ENCODE measurements around the gene GFOD2. TPM values are rescaled to one million over a fixed set of nuclear protein-coding genes. Genes with fewer than 3 reads are reported as not detected.
A peak's percentile ranks its signal among the peaks of the same experiment; 100 is the strongest.

The GFOD2 gene
- total RNA-seq, 6 experiments from 2014 or later: 14.4 to 19.4 (median 16.9) TPM

DNA sequence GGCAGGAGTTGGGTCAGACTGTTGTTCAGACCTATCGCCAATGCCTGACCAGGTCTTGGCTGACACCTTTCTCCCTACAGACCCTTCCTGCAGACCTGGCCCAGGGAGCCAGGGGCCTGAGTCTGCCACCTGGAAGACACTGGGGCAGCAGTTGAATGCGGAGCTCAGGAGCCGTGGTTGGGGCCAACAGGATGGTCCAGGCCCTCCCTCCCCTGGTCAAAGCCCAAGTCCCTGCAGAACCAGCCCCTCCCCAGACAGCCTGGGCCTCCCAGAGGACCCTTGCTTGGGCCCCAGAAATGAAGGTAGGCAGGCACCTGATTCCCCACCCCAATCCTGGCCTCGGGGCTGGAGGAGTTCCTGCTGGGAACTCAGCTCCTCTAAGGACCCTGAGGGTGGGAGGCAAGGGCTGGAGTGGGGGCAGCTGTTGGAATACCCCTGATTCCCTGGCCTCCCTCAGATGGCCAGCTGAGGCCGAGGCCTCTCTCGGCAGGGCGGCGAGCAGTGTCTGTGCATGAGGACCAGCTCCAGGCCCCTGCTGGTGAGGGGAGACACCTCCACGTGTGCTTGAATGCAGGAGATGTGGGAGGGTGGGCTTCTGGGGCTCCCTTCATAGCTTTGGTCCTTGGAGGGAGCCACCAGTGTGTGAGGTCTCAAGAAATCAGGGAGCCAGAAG lies 62.6 kb downstream of the GFOD2 start:
- DNase-seq: no peak
- Mint-ChIP-seq H3K36me3 (ENCODE audit: low read depth) (no peaks in the 10 kb centered on the region), H3K4me1 (ENCODE audit: low read depth) (peaks cover 11% of the 10 kb centered on the region), H3K4me3 (no peak overlapping the region), H3K27me3 (ENCODE audit: insufficient read depth) (peaks cover 11% of the 10 kb centered on the region), H3K27ac (no peak overlapping the region), H3K9me3 (no peaks in the 10 kb centered on the region)
- TF ChIP-seq, protein P1, sequence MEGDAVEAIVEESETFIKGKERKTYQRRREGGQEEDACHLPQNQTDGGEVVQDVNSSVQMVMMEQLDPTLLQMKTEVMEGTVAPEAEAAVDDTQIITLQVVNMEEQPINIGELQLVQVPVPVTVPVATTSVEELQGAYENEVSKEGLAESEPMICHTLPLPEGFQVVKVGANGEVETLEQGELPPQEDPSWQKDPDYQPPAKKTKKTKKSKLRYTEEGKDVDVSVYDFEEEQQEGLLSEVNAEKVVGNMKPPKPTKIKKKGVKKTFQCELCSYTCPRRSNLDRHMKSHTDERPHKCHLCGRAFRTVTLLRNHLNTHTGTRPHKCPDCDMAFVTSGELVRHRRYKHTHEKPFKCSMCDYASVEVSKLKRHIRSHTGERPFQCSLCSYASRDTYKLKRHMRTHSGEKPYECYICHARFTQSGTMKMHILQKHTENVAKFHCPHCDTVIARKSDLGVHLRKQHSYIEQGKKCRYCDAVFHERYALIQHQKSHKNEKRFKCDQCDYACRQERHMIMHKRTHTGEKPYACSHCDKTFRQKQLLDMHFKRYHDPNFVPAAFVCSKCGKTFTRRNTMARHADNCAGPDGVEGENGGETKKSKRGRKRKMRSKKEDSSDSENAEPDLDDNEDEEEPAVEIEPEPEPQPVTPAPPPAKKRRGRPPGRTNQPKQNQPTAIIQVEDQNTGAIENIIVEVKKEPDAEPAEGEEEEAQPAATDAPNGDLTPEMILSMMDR (IDR thresholded peaks at IDR 0.05): no peak

DNA sequence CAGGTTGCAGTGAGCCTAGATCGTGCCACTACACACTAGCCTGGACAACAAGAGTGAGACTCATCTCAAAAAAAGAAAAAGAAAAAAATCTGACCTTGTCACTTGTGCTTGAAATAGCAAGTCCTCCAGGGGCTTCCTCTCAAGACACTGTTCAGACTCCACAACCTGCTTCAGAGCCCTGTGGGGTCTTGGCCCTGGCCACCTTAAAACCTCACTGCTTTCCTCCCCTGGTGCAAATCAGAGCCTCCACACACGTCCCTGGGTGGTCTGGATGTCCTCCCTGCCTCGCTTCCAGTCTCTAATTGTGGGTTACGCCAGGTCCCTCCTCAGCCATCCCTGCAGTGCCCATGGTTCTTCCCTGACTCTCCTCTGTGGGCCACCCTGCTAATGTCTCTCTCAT lies 63.8 kb downstream of the GFOD2 start:
- no peak overlapping the region for H3K27ac Mint-ChIP-seq
- H3K9me3 Mint-ChIP-seq: no peaks in the 10 kb centered on the region
- DNase-seq: no peak
- TF ChIP-seq, protein P1 (IDR thresholded peaks at IDR 0.05): no peak
- H3K36me3 Mint-ChIP-seq (ENCODE audit: low read depth): no peaks in the 10 kb centered on the region
- peaks cover 11% of the 10 kb centered on the region for H3K4me1 Mint-ChIP-seq (ENCODE audit: low read depth)
- H3K27me3 Mint-ChIP-seq (ENCODE audit: insufficient read depth): peaks cover 15% of the 10 kb centered on the region
- no peak overlapping the region for H3K4me3 Mint-ChIP-seq

DNA sequence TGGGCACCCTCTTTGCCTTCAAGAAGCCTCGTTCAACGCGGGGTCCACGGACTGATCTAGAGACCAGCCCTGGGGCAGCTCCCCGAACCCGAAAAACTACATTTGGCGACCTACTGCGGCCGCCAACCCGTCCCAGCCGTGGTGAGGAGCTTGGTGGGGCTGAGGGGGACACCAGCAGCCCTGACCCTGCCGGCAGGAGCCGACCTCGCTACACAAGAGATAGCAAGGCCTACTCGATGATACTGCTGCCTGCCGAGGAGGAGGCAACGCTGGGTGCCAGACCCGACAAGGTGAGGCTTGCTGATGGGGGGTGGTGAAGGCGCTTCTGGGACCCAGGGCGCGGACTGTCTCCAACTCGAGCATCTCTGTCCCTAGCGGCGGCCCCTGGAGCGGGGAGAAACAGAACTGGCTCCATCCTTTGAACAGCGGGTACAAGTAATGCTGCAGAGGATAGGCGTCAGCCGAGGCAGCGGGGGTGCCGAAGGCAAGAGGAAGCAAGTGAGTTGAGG lies 64.7 kb downstream of the GFOD2 start:
- H3K4me3 Mint-ChIP-seq: no peak overlapping the region
- no peaks in the 10 kb centered on the region for H3K36me3 Mint-ChIP-seq (ENCODE audit: low read depth)
- TF ChIP-seq, protein P1 (IDR thresholded peaks at IDR 0.05): no peak
- no peaks in the 10 kb centered on the region for H3K9me3 Mint-ChIP-seq
- DNase-seq: no peak
- H3K27me3 Mint-ChIP-seq (ENCODE audit: insufficient read depth): peaks cover 24% of the 10 kb centered on the region
- no peak overlapping the region for H3K27ac Mint-ChIP-seq
- peaks cover 8% of the 10 kb centered on the region for H3K4me1 Mint-ChIP-seq (ENCODE audit: low read depth)

DNA sequence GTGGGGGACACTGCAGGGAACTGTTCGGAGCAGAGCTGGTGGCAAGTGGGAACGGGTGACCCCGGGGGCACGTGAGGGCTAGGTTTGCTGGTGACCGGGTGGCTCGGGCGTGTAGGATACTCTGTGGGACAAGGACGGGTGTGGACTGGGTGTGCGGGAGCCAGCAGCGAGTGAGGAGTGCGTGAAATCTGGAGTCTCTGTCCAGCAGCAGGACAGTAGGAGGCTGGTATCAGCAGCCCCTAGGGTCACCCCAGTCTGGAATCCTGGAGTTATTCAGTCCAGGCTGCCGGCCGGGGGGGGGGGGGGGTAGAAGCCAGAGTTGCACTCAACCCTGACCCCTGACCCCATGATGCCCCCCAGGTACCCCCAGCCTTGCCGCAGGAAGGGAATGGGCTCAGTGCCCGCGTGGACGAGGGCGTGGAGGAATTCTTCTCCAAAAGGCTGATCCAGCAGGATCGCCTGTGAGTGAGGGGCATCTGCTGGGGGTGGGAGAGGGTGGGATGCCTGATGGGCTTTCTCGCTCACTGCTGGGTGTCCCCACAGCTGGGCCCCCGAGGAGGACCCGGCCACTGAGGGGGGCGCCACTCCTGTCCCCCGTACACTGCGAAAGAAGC lies 65.2 kb downstream of the GFOD2 start:
- no peaks in the 10 kb centered on the region for H3K9me3 Mint-ChIP-seq
- peak overlapping the region; percentile 88 for H3K4me3 Mint-ChIP-seq
- H3K27ac Mint-ChIP-seq: no peak overlapping the region
- TF ChIP-seq, protein P1 (IDR thresholded peaks at IDR 0.05): no peak
- H3K36me3 Mint-ChIP-seq (ENCODE audit: low read depth): no peaks in the 10 kb centered on the region
- H3K4me1 Mint-ChIP-seq (ENCODE audit: low read depth): peaks cover 3% of the 10 kb centered on the region
- H3K27me3 Mint-ChIP-seq (ENCODE audit: insufficient read depth): peaks cover 26% of the 10 kb centered on the region
- no peak for DNase-seq

DNA sequence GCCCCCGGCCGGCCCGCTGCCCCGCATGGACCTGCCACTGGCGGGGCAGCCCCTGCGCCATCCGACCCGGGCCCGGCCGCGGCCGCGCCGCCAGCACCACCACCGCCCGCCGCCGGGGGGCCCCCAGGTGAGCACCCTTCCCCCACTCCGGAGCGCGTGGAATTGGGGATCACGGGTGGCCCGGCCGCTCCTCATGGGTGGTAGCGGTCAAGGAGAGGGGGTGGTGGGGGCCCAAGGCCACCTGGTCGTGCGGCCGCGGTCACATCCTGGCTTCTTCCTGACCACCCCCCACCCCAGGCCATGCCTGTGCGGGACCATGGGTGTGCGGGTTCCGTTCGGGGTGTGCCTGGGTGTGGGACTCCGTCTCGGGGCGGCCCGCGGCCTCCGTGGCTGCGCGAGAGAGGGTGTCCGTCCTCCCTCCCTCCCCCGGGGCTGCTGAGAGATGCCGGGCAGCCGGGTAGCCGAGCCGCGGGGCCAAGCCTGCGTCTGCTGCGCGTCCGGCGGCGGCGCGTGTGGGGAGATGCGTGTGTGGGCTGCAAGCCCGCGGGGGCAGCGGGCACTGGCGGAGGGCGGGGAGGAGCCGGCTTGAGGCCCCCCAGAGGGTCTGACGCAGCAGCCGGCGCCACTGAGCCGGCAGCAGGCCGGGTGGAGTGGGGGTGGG lies 65.9 kb downstream of the GFOD2 start:
- Mint-ChIP-seq H3K27me3 (ENCODE audit: insufficient read depth) (peaks cover 30% of the 10 kb centered on the region), H3K4me1 (ENCODE audit: low read depth) (no peaks in the 10 kb centered on the region), H3K9me3 (no peaks in the 10 kb centered on the region), H3K27ac (no peak overlapping the region), H3K36me3 (ENCODE audit: low read depth) (no peaks in the 10 kb centered on the region), H3K4me3 (peak overlapping the region; percentile 88)
- TF ChIP-seq, protein P1 (IDR thresholded peaks at IDR 0.05): peak; percentile 66
- DNase-seq: no peak

Data from HFFc6 (cell line).